Measurements from ENCODE around the gene RPUSD1.

RPUSD1 gene

DNA sequence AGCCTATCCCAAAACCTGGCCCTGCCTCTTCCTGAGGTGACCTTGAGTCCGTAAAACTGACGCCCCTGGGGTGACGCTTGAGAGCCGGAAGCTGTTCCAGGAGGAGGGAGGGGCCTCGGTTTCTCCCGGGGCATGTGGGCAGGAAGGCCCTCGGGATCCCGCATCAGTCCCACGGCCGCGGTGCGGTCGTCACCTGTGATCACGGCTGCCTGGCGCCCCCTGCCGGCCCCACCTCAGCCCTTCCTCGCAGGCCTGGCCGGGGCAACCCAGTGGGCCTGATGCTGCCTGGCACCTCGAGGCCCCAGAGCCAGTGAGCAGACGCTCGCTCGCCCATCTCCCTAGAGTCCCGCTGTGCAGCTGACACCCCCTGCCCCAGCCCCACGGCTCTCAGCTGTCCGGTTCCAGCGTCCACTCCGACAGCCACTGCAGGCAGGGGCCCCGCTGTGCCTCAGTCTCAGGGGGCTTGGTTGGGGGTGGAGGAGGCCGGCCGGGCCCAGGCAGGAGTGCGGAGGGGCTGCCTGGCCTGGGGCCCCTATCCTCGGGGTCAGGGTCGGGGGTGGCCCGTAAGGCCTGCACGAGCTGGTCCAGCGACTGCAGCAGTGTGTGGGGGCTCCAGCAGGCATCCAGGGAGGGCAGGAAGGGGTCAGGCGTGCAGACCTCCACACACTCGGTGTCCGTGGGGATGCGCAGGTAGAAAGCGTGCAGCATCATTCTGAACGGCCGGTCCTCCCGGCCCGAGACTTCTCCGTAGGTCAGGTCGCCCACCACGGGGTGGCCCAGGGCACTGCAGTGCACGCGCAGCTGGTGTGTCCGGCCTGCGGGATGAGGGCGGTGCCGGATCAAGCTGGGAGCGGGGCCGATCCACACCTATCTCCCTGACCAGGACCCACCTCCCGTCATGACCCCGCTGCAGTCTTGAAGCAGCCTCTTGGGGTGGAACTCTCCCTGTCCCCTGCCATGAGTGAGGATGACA is 2.3 kb downstream of the RPUSD1 start:
- Histone ChIP-seq H3K9me3 (ENCODE audit: severe bottlenecking) (no peaks in the 10 kb centered on the region), H3K27ac (peak overlapping the region; percentile 56), H3K36me3 (peaks cover 42% of the 10 kb centered on the region), H3K27me3 (ENCODE audit: insufficient read depth, low read depth, severe bottlenecking) (no peaks in the 10 kb centered on the region), H3K4me3 (ENCODE audit: low read depth, low read length) (no peak overlapping the region)
- TF ChIP-seq, protein P1, sequence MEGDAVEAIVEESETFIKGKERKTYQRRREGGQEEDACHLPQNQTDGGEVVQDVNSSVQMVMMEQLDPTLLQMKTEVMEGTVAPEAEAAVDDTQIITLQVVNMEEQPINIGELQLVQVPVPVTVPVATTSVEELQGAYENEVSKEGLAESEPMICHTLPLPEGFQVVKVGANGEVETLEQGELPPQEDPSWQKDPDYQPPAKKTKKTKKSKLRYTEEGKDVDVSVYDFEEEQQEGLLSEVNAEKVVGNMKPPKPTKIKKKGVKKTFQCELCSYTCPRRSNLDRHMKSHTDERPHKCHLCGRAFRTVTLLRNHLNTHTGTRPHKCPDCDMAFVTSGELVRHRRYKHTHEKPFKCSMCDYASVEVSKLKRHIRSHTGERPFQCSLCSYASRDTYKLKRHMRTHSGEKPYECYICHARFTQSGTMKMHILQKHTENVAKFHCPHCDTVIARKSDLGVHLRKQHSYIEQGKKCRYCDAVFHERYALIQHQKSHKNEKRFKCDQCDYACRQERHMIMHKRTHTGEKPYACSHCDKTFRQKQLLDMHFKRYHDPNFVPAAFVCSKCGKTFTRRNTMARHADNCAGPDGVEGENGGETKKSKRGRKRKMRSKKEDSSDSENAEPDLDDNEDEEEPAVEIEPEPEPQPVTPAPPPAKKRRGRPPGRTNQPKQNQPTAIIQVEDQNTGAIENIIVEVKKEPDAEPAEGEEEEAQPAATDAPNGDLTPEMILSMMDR (IDR thresholded peaks at IDR 0.05; ENCODE audit: low read depth, low read length): peak; percentile 93
- peak; percentile 91 for DNase-seq

DNA sequence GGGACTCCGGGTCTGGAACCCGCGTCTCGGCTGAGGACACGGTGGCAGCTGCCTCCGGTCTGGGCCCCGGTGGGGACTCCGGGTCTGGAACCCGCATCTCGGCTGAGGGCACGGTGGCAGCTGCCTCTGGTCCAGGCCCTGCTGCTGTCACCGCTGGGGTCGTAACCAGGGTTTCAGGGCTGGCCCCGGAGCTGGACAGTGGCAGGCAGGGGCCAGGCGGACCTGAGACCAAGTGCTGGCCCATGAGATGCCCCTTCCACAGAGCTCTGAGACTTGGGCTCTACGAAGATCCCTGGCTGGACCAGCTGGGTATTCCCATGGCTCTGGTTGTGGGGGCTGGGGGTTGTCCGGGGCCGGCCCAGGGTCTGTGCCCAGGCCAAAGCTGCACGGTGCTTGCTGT is 3.8 kb downstream of the RPUSD1 start:
- Histone ChIP-seq H3K36me3 (peaks cover 27% of the 10 kb centered on the region), H3K9me3 (ENCODE audit: severe bottlenecking) (no peaks in the 10 kb centered on the region), H3K27me3 (ENCODE audit: insufficient read depth, low read depth, severe bottlenecking) (no peaks in the 10 kb centered on the region), H3K4me3 (ENCODE audit: low read depth, low read length) (no peak overlapping the region), H3K27ac (no peak overlapping the region)
- no peak for DNase-seq
- TF ChIP-seq, protein P1 (IDR thresholded peaks at IDR 0.05; ENCODE audit: low read depth, low read length): no peak

DNA sequence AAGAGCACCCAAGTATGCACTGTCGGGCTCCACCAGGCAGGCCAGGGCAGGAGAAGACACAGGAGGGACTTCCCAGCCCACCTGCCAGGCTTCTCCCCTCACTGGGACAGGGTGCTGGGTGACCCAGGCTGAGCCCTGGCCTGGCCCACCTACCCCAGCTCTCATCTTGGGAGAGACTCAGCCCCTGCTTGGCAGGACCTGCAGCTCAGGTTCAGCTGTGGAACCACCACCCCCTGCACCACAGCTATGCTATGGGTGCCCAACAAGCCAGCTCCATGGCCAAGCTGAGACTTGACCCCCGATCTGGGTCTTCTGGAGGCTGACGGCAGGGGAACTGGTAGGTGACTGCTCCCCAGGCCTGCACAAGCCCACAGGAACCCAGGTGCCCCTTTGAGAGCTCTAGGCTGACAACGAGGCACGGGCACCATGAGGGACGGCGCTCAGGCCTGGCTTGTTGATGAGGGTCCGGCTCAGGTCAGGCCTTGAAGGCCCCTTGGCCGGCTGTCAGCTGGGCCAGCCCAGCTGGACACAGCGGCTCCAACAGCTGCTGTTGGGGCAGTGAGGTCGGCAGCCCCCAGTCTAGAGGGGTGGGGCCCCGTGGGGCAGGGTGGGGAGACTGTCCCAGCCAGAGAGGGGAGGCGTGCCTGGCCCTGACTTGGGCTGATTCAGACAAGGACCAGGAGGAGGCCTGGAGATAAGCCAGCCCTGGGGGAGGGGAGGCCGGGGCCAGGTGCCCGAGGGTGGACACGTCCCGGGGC is 4.6 kb downstream of the RPUSD1 start:
- Histone ChIP-seq H3K36me3 (peaks cover 24% of the 10 kb centered on the region), H3K4me3 (ENCODE audit: low read depth, low read length) (no peak overlapping the region), H3K27me3 (ENCODE audit: insufficient read depth, low read depth, severe bottlenecking) (no peaks in the 10 kb centered on the region), H3K9me3 (ENCODE audit: severe bottlenecking) (no peaks in the 10 kb centered on the region), H3K27ac (peak overlapping the region; percentile 21; the same call in 1 of the 2 replicates)
- TF ChIP-seq, protein P1 (IDR thresholded peaks at IDR 0.05; ENCODE audit: low read depth, low read length): no peak
- peak; percentile 68 for DNase-seq

DNA sequence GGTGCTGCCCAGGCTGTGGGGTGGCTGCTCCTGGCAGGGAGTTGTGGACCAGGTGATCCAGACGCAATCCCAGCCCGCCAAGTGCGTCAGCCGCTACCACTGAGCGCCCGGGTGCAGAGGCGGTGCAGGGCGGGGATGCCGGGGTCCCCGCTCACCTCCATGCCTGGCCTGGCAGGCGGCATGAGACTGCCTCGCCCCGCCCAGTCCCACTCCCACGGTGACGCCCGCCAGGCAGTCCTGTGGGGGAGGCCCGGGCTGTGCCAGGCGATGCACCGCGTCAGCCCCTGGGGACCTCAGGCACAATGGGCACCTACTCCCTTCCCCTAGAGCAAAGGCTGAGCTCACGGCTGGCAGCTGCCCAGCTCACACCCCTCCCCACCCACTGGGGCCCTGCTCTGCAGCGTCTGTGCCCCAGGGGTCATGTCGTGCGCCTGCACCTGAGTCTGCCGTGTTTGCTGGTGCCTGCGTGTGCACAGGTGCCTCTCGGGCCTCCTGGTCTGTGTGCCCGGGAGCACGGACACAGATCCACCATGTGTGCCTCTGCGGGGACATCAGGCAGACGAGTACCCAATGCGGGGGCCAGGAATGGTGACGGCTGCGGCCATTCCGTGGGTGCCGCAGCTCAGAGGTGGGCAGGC is 5.3 kb downstream of the RPUSD1 start:
- Histone ChIP-seq H3K27me3 (ENCODE audit: insufficient read depth, low read depth, severe bottlenecking) (no peaks in the 10 kb centered on the region), H3K9me3 (ENCODE audit: severe bottlenecking) (no peaks in the 10 kb centered on the region), H3K4me3 (ENCODE audit: low read depth, low read length) (no peak overlapping the region), H3K27ac (no peak overlapping the region), H3K36me3 (peaks cover 24% of the 10 kb centered on the region)
- DNase-seq: no peak
- TF ChIP-seq, protein P1 (IDR thresholded peaks at IDR 0.05; ENCODE audit: low read depth, low read length): no peak

DNA sequence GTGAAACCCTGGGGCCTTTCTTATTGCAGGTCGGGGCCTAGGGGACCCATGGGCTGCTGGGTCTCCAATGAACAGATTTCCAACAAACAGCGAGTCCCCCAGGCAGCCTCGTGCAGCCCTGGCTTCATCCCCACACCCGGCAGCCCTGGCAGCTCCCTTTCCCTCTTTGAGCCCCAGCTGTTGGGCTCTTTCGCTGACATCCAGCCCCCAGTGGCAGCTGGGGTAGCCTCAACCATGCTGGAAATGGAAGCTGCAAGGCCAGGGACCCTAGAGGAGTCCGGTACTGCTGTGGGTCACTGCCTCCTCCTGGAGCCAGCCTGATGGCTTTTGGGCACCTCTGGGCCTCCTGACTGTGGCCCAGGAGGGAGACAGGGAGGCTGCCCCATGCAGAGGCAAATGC is 5.9 kb downstream of the RPUSD1 start:
- TF ChIP-seq, protein P1 (IDR thresholded peaks at IDR 0.05; ENCODE audit: low read depth, low read length): no peak
- peaks cover 24% of the 10 kb centered on the region for H3K36me3 ChIP-seq
- H3K9me3 ChIP-seq (ENCODE audit: severe bottlenecking): no peaks in the 10 kb centered on the region
- H3K4me3 ChIP-seq (ENCODE audit: low read depth, low read length): no peak overlapping the region
- no peaks in the 10 kb centered on the region for H3K27me3 ChIP-seq (ENCODE audit: insufficient read depth, low read depth, severe bottlenecking)
- no peak for DNase-seq
- H3K27ac ChIP-seq: no peak overlapping the region

Measured in WERI-Rb-1 (cell line).